Fibroblast of mammary gland (primary cell): ENCODE data around the gene SNTN.

Source experiments
- DNase-seq: peaks from one replicate; pipeline ENCODE4 v3.0.0-alpha.2; 2010; ENCODE audit warnings: low read depth
- H3K4me3 ChIP-seq: 2 replicates; pipeline ENCODE4 v1.5.1; 2011; ENCODE audit warnings: low read depth, mild to moderate bottlenecking, low read length, moderate library complexity; ENCODE audit not compliant: control insufficient read depth
- TF ChIP-seq, protein P1 (sequence below): conservative IDR thresholded peaks from 2 replicates; pipeline ENCODE4 v1.5.1; 2011; ENCODE audit warnings: low read depth, low read length, inconsistent platforms; ENCODE audit not compliant: control insufficient read depth, insufficient read depth

The SNTN gene

DNA sequence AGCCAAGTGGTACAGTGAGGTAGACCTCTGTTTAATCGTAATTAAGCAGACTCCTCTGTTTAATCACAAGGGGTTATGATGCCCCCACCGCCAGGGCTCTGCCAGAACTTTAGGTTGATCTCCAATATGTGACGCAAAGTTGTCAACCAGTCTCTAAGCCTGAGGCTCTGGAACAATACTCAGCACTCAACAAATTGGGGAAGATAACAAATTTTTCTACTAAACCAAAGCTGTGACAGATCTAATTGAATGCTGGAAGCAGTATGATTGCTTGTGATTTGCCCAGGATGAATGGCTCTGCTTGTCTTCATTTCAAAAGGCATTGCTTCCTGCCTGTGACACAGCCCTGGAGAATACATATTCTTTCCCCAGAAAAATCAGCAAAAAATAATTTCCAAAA lies 57.1 kb downstream of the SNTN start:
- no peak overlapping the region for H3K4me3 ChIP-seq
- DNase-seq, result no peak
- TF ChIP-seq, protein P1, sequence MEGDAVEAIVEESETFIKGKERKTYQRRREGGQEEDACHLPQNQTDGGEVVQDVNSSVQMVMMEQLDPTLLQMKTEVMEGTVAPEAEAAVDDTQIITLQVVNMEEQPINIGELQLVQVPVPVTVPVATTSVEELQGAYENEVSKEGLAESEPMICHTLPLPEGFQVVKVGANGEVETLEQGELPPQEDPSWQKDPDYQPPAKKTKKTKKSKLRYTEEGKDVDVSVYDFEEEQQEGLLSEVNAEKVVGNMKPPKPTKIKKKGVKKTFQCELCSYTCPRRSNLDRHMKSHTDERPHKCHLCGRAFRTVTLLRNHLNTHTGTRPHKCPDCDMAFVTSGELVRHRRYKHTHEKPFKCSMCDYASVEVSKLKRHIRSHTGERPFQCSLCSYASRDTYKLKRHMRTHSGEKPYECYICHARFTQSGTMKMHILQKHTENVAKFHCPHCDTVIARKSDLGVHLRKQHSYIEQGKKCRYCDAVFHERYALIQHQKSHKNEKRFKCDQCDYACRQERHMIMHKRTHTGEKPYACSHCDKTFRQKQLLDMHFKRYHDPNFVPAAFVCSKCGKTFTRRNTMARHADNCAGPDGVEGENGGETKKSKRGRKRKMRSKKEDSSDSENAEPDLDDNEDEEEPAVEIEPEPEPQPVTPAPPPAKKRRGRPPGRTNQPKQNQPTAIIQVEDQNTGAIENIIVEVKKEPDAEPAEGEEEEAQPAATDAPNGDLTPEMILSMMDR, result no peak
